HCT116 (cell line): Measurements from ENCODE around the gene TRH. TPM values are rescaled to one million over a fixed set of nuclear protein-coding genes. Genes with fewer than 3 reads are reported as not detected.

Experiments used
- ATAC-seq: fragments of 200-7000 bp; cut with Tn5 transposase; 2 replicates; pipeline ENCODE4 v1.9.1; 2020; ENCODE audit warnings: mild to moderate bottlenecking, moderate library complexity
- BruUV-seq: library from RNA; stranded (reverse); fragments of 400-500 nt; replicated peaks from 2 replicates; lab custom pipeline; 2021; lab: Mats Ljungman, UMichigan
- CTCF ChIA-PET: fragments of 300-600 bp; sonication (Branson Sonifier 250); formaldehyde crosslinking; loops from one replicate; lab custom pipeline; 2021; ENCODE audit warnings: antibody characterized with exemption; lab: Charles Lee
- POLR2A ChIA-PET: fragments of 300-600, 350-600 bp; sonication (Branson Sonifier 250); formaldehyde crosslinking; loops from one replicate; lab custom pipeline; 2021; ENCODE audit warnings: antibody characterized with exemption; lab: Charles Lee
- RAD21 ChIA-PET, 2 experiments: fragments of 300-600 bp; sonication (Branson Sonifier 250); formaldehyde crosslinking; loops; one replicate each; lab custom pipeline; 2023; ENCODE audit warnings: low total read pairs in 2 of 2; ENCODE audit not compliant: uncharacterized antibody in 2 of 2, unreplicated experiment in 2 of 2, low non-redundant PET in 1 of 2; lab: Charles Lee
- DNase-seq: peaks from one replicate; pipeline ENCODE4 v3.0.0-alpha.2; 2010; ENCODE audit warnings: low read depth, low spot score
- H2AFZ ChIP-seq: fragments of 200-600 bp; shearing (Covaris generic), sonication (generic); 2 replicates; pipeline ENCODE4 v1.6.1; 2017; ENCODE audit warnings: low read depth, mixed run types, mixed read lengths, antibody characterized with exemption, low read length; ENCODE audit not compliant: poor library complexity, severe bottlenecking
- H3K27ac ChIP-seq: 2 replicates; pipeline ENCODE4 v1.5.1; 2012; ENCODE audit warnings: low read depth, low read length
- H3K27me3 ChIP-seq: fragments of 200-600 bp; sonication (generic); 2 replicates; pipeline ENCODE4 v1.6.1; 2016; ENCODE audit warnings: mixed run types, low read length, mixed read lengths; ENCODE audit not compliant: insufficient read depth
- H3K36me3 ChIP-seq, 2 experiments: fragments of 200-500 bp in 1 of 2; fragments of 200-600 bp in 1 of 2; sonication (Bioruptor generic) in 1 of 2; sonication (generic) in 1 of 2; 2 replicates each; pipeline versions ENCODE4 v1.5.1 to v1.6.1; 2014 to 2016; ENCODE audit warnings: low read length in 2 of 2, inconsistent platforms in 1 of 2, mixed read lengths in 1 of 2, mixed run types in 1 of 2; ENCODE audit not compliant: insufficient read depth in 2 of 2, control insufficient read depth in 1 of 2
- H3K4me1 ChIP-seq, 2 experiments: fragments of 200-600 bp in 1 of 2; sonication (generic) in 1 of 2; 2 replicates each; pipeline versions ENCODE4 v1.5.1 to v1.6.1; 2012 to 2017; ENCODE audit warnings: low read length in 2 of 2, inconsistent platforms in 1 of 2, mild to moderate bottlenecking in 1 of 2, mixed read lengths in 1 of 2, mixed run types in 1 of 2, moderate library complexity in 1 of 2; ENCODE audit not compliant: insufficient read depth in 2 of 2, control insufficient read depth in 1 of 2
- H3K4me2 ChIP-seq: fragments of 200-600 bp; sonication (generic); 2 replicates; pipeline ENCODE4 v1.6.1; 2017; ENCODE audit warnings: mixed run types, low read length, mixed read lengths
- H3K4me3 ChIP-seq, 2 experiments: fragments of 200-600 bp in 1 of 2; sonication (generic) in 1 of 2; replicated peaks in 1 of 2; 2 replicates each; pipeline ENCODE4 v1.5.1; 2011 to 2016; ENCODE audit warnings: low read length in 2 of 2, control low read depth in 1 of 2, low read depth in 1 of 2, mild to moderate bottlenecking in 1 of 2, mixed read lengths in 1 of 2, mixed run types in 1 of 2
- H3K79me2 ChIP-seq: fragments of 200-600 bp; sonication (generic); 2 replicates; pipeline ENCODE4 v1.6.1; 2017; ENCODE audit warnings: mild to moderate bottlenecking, mixed run types, low read length, moderate library complexity, mixed read lengths; ENCODE audit not compliant: insufficient read depth
- H3K9ac ChIP-seq: fragments of 200-600 bp; sonication (generic); 2 replicates; pipeline ENCODE4 v1.6.1; 2016; ENCODE audit warnings: low read length, mixed read lengths
- H3K9me2 ChIP-seq: fragments of 200-600 bp; sonication (generic), shearing (Covaris generic); 2 replicates; pipeline ENCODE4 v1.6.1; 2017; ENCODE audit warnings: mixed run types, mild to moderate bottlenecking, moderate library complexity; ENCODE audit not compliant: insufficient read depth
- H3K9me3 ChIP-seq, 2 experiments: fragments of 200-500 bp in 1 of 2; fragments of 200-600 bp in 1 of 2; sonication (Bioruptor generic) in 1 of 2; sonication (generic) in 1 of 2; 2 replicates each; pipeline ENCODE4 v1.6.1; 2014 to 2017; ENCODE audit warnings: low read length in 2 of 2, mixed read lengths in 2 of 2, inconsistent platforms in 1 of 2, low read depth in 1 of 2, mild to moderate bottlenecking in 1 of 2, mixed run types in 1 of 2, moderate library complexity in 1 of 2; ENCODE audit not compliant: control insufficient read depth in 1 of 2, insufficient read depth in 1 of 2
- H4K20me1 ChIP-seq: fragments of 200-600 bp; sonication (generic), shearing (Covaris generic); 2 replicates; pipeline ENCODE4 v1.6.1; 2017; ENCODE audit warnings: mixed run types, mild to moderate bottlenecking, moderate library complexity; ENCODE audit not compliant: insufficient read depth
- ATF3 ChIP-seq: IDR thresholded peaks from 2 replicates; pipeline ENCODE4 v1.6.1; 2012
- CBX3 ChIP-seq: IDR thresholded peaks from 2 replicates; pipeline ENCODE4 v1.6.1; 2012; ENCODE audit warnings: low read depth
- CEBPB ChIP-seq: IDR thresholded peaks from 2 replicates; pipeline ENCODE4 v1.6.1; 2012; ENCODE audit warnings: low read depth
- CTCF ChIP-seq, 3 experiments: fragments of 200-600 bp in 1 of 3; sonication (generic) in 1 of 3; IDR thresholded peaks in 2 of 3; conservative IDR thresholded peaks in 1 of 3; 2 replicates each; pipeline ENCODE4 v1.5.1; 2012 to 2017; ENCODE audit warnings: low read depth in 2 of 3, low read length in 2 of 3, antibody characterized with exemption in 1 of 3, borderline replicate concordance in 1 of 3, control low read depth in 1 of 3, mild to moderate bottlenecking in 1 of 3, mixed read lengths in 1 of 3, mixed run types in 1 of 3, moderate library complexity in 1 of 3; ENCODE audit not compliant: insufficient read depth in 1 of 3
- ELF1 ChIP-seq: IDR thresholded peaks from 2 replicates; pipeline ENCODE4 v1.6.1; 2012; ENCODE audit warnings: low read depth, borderline replicate concordance
- EZH2 ChIP-seq: fragments of 200-600 bp; sonication (generic); IDR thresholded peaks from 2 replicates; pipeline ENCODE4 v1.6.1; 2017; ENCODE audit warnings: antibody characterized with exemption, mixed run types
- EZH2phosphoT487 ChIP-seq: fragments of 200-600 bp; IDR thresholded peaks from 2 replicates; pipeline ENCODE4 v1.6.1; 2018; ENCODE audit warnings: antibody characterized with exemption, borderline replicate concordance
- FOSL1 ChIP-seq: IDR thresholded peaks from 2 replicates; pipeline ENCODE4 v1.6.1; 2012; ENCODE audit warnings: low read depth
- JUND ChIP-seq: IDR thresholded peaks from 2 replicates; pipeline ENCODE4 v1.6.1; 2012
- MAX ChIP-seq: IDR thresholded peaks from 2 replicates; pipeline ENCODE4 v1.6.1; 2012
- POLR2A ChIP-seq: IDR thresholded peaks from 2 replicates; pipeline ENCODE4 v1.7.0; 2011; ENCODE audit warnings: borderline replicate concordance; ENCODE audit not compliant: insufficient read depth, insufficient read length; ENCODE audit errors: extremely low read depth
- POLR2AphosphoS5 ChIP-seq: IDR thresholded peaks from 2 replicates; pipeline ENCODE4 v1.6.1; 2011; ENCODE audit warnings: mild to moderate bottlenecking, low read depth, low read length, moderate library complexity
- RAD21 ChIP-seq: IDR thresholded peaks from 2 replicates; pipeline ENCODE4 v1.6.1; 2012; ENCODE audit warnings: low read depth, mild to moderate bottlenecking
- SIN3A ChIP-seq: IDR thresholded peaks from 2 replicates; pipeline ENCODE4 v1.6.1; 2012; ENCODE audit warnings: low read depth
- SP1 ChIP-seq: IDR thresholded peaks from 2 replicates; pipeline ENCODE4 v1.6.1; 2012; ENCODE audit warnings: low read depth
- SRF ChIP-seq: IDR thresholded peaks from 2 replicates; pipeline ENCODE4 v1.6.1; 2012; ENCODE audit warnings: low read depth
- YY1 ChIP-seq: IDR thresholded peaks from 2 replicates; pipeline ENCODE4 v1.6.1; 2011; ENCODE audit warnings: low read length, low read depth, moderate library complexity, mild to moderate bottlenecking; ENCODE audit not compliant: insufficient replicate concordance; ENCODE audit errors: extremely low read depth
- ZNF274 ChIP-seq: fragments of 200-500 bp; sonication (Bioruptor generic); IDR thresholded peaks from 2 replicates; pipeline ENCODE4 v1.6.1; 2014; ENCODE audit warnings: mild to moderate bottlenecking, low read depth, low read length, inconsistent platforms
- intact Hi-C: fragments of 100-400 bp; cut with micrococcal nuclease; formaldehyde crosslinking; loops from 2 replicates; pipeline ENCODE4 v1.10.0; 2022
- total RNA-seq: library from RNA; stranded (reverse); gene quantifications from one replicate; pipeline ENCODE4 v1.2.1, GENCODE V29; 2021; ENCODE audit not compliant: unreplicated experiment

Gene TRH
- total RNA-seq, 1 experiment from 2014 or later = not detected

GRCh38 chr3:129965937-129966336 lies 8.6 kb upstream of the TRH start:
- no peak for TF ChIP-seq CEBPB
- TF ChIP-seq CBX3 = no peak
- no peak for TF ChIP-seq ATF3
- TF ChIP-seq SIN3A = no peak
- no peak for TF ChIP-seq SRF
- no peak for TF ChIP-seq MAX
- TF ChIP-seq ELF1 = no peak
- no peak for TF ChIP-seq POLR2A
- no peak for TF ChIP-seq YY1
- TF ChIP-seq EZH2phosphoT487 = no peak
- TF ChIP-seq ZNF274 = no peak
- TF ChIP-seq JUND = no peak
- Histone ChIP-seq H3K79me2 (no peaks in the 10 kb centered on the region), H3K27me3 (no peaks in the 10 kb centered on the region), H3K4me1 (no peaks in the 10 kb centered on the region), H3K9ac (no peak overlapping the region), H3K36me3 (no peaks in the 10 kb centered on the region), H3K27ac (no peak overlapping the region), H3K9me2 (no peaks in the 10 kb centered on the region), H3K4me3 (no peak overlapping the region), H2AFZ (no peak overlapping the region), H3K9me3 (no peaks in the 10 kb centered on the region), H4K20me1 (no peaks in the 10 kb centered on the region), H3K4me2 (no peak overlapping the region)
- intact Hi-C loops = no loop called here
- POLR2A ChIA-PET = no interaction called here
- no TSS peak for BruUV-seq
- DNase-seq (no peak), ATAC-seq (no peak)
- CTCF ChIA-PET = no interaction called here
- RAD21 ChIA-PET = no interaction called here

GRCh38 chr3:129966876-129967275 lies 7.6 kb upstream of the TRH start:
- no peaks in the 10 kb centered on the region for H4K20me1 ChIP-seq
- H3K27me3 ChIP-seq = no peaks in the 10 kb centered on the region
- no peak overlapping the region for H3K4me3 ChIP-seq
- no peak overlapping the region for H3K9ac ChIP-seq
- no TSS peak for BruUV-seq
- DNase-seq = no peak
- no peak for ATAC-seq
- POLR2A ChIA-PET = no interaction called here
- no peak overlapping the region for H3K4me2 ChIP-seq
- H3K4me1 ChIP-seq = no peaks in the 10 kb centered on the region
- H3K9me2 ChIP-seq = no peaks in the 10 kb centered on the region
- intact Hi-C loops = no loop called here
- CTCF ChIA-PET = no interaction called here
- H3K27ac ChIP-seq = no peak overlapping the region
- H3K9me3 ChIP-seq = no peaks in the 10 kb centered on the region
- H3K79me2 ChIP-seq = no peaks in the 10 kb centered on the region
- no peak overlapping the region for H2AFZ ChIP-seq
- no peaks in the 10 kb centered on the region for H3K36me3 ChIP-seq
- RAD21 ChIA-PET = no interaction called here
- no peak for TF ChIP-seq ELF1
- TF ChIP-seq SP1 = no peak
- no peak for TF ChIP-seq POLR2AphosphoS5
- TF ChIP-seq SIN3A = no peak
- no peak for TF ChIP-seq YY1
- no peak for TF ChIP-seq CTCF (IDR thresholded peaks at IDR 0.05 in 2 of 3, conservative IDR thresholded peaks at IDR 0.05 in 1 of 3; ENCODE audit: borderline replicate concordance in 1 of 3, insufficient read depth in 1 of 3, low read depth in 2 of 3, low read length in 2 of 3)
- no peak for TF ChIP-seq EZH2
- no peak for TF ChIP-seq ZNF274
- TF ChIP-seq MAX = no peak
- TF ChIP-seq FOSL1 = no peak
- no peak for TF ChIP-seq JUND
- TF ChIP-seq POLR2A = no peak
- no peak for TF ChIP-seq CEBPB
- TF ChIP-seq RAD21 = no peak
